HEK293 (cell line): ENCODE data around the gene CFAP57.

Experiments used
- CTCF ChIA-PET: fragments of 350-600 bp; formaldehyde crosslinking; extraction: SDS; loops from one replicate; lab custom pipeline; 2021; ENCODE audit warnings: antibody characterized with exemption; lab: Yijun Ruan, JAX
- POLR2A ChIA-PET: fragments of 300-600 bp; formaldehyde crosslinking; extraction: SDS; loops from one replicate; lab custom pipeline; 2020; ENCODE audit warnings: antibody characterized with exemption, inconsistent platforms; lab: Yijun Ruan, JAX
- H3K27ac ChIP-seq: fragments of 200-500 bp; sonication (Bioruptor generic); 2 replicates; pipeline ENCODE4 v1.5.1; 2014; ENCODE audit warnings: low read depth, low read length, control low read depth, inconsistent platforms; ENCODE audit errors: extremely low read depth
- H3K36me3 ChIP-seq, 2 experiments: fragments of 200-500 bp in 1 of 2; sonication (Bioruptor generic) in 1 of 2; 1 replicate in 1 of 2; 2 replicates in 1 of 2; pipeline ENCODE4 v1.5.1; 2014 to 2017; ENCODE audit warnings: inconsistent platforms in 2 of 2, low read length in 2 of 2; ENCODE audit not compliant: control insufficient read depth in 2 of 2, insufficient read depth in 1 of 2
- H3K4me1 ChIP-seq: fragments of 200-500 bp; sonication (Bioruptor generic); 2 replicates; pipeline ENCODE4 v1.5.1; 2014; ENCODE audit warnings: mild to moderate bottlenecking, low read length, inconsistent platforms; ENCODE audit not compliant: control insufficient read depth, insufficient read depth
- H3K4me3 ChIP-seq: 2 replicates; pipeline ENCODE4 v1.5.1; 2011; ENCODE audit warnings: low read depth, mild to moderate bottlenecking, control low read depth, low read length, moderate library complexity
- H3K9me3 ChIP-seq: fragments of 200-500 bp; sonication (Bioruptor generic); 2 replicates; pipeline ENCODE4 v1.5.1; 2014; ENCODE audit warnings: low read depth, low read length, inconsistent platforms; ENCODE audit not compliant: control insufficient read depth, insufficient read depth
- FEZF1 ChIP-seq: fragments of 450-650 bp; formaldehyde crosslinking; IDR thresholded peaks from 2 replicates; pipeline ENCODE4 v1.5.1; 2016; ENCODE audit warnings: missing biosample characterization, missing genetic modification characterization
- GLI4 ChIP-seq: fragments of 450-650 bp; formaldehyde crosslinking; IDR thresholded peaks from 2 replicates; pipeline ENCODE4 v1.5.1; 2016; ENCODE audit warnings: missing biosample characterization, missing genetic modification characterization
- GLIS2 ChIP-seq: fragments of 450-650 bp; formaldehyde crosslinking; IDR thresholded peaks from 2 replicates; pipeline ENCODE4 v1.5.1; 2016; ENCODE audit warnings: missing biosample characterization, missing genetic modification characterization
- KLF1 ChIP-seq: fragments of 450-650 bp; formaldehyde crosslinking; IDR thresholded peaks from 2 replicates; pipeline ENCODE4 v1.5.1; 2016; ENCODE audit warnings: missing biosample characterization, missing genetic modification characterization
- OSR2 ChIP-seq: fragments of 450-650 bp; formaldehyde crosslinking; IDR thresholded peaks from 2 replicates; pipeline ENCODE4 v1.5.1; 2016; ENCODE audit warnings: missing biosample characterization, missing genetic modification characterization
- ZFP37 ChIP-seq: fragments of 450-650 bp; formaldehyde crosslinking; IDR thresholded peaks from 2 replicates; pipeline ENCODE4 v1.5.1; 2016; ENCODE audit warnings: missing biosample characterization, missing genetic modification characterization
- ZNF169 ChIP-seq: fragments of 450-650 bp; formaldehyde crosslinking; IDR thresholded peaks from 2 replicates; pipeline ENCODE4 v1.5.1; 2016; ENCODE audit warnings: missing biosample characterization, missing genetic modification characterization
- ZNF274 ChIP-seq, 2 experiments: fragments of 200-500 bp in 1 of 2; fragments of 450-650 bp in 1 of 2; sonication (Bioruptor generic) in 1 of 2; formaldehyde crosslinking in 1 of 2; IDR thresholded peaks; 2 replicates each; pipeline versions ENCODE4 v1.5.1 to v1.6.1; 2014 to 2016; ENCODE audit warnings: borderline replicate concordance in 1 of 2, inconsistent platforms in 1 of 2, low read length in 1 of 2, missing biosample characterization in 1 of 2, missing genetic modification characterization in 1 of 2
- ZNF292 ChIP-seq: fragments of 450-650 bp; formaldehyde crosslinking; IDR thresholded peaks from 2 replicates; pipeline ENCODE4 v1.5.1; 2016; ENCODE audit warnings: low read depth, missing biosample characterization, missing genetic modification characterization, borderline replicate concordance
- ZNF311 ChIP-seq: fragments of 450-650 bp; formaldehyde crosslinking; IDR thresholded peaks from 2 replicates; pipeline ENCODE4 v1.5.1; 2017; ENCODE audit warnings: missing biosample characterization, missing genetic modification characterization, borderline replicate concordance
- ZNF521 ChIP-seq: fragments of 450-650 bp; formaldehyde crosslinking; IDR thresholded peaks from 2 replicates; pipeline ENCODE4 v1.5.1; 2017; ENCODE audit warnings: missing biosample characterization, mild to moderate bottlenecking, missing genetic modification characterization
- ZNF629 ChIP-seq: fragments of 450-650 bp; formaldehyde crosslinking; IDR thresholded peaks from 2 replicates; pipeline ENCODE4 v1.5.1; 2017; ENCODE audit warnings: missing biosample characterization, missing genetic modification characterization
- ZNF768 ChIP-seq: fragments of 450-650 bp; formaldehyde crosslinking; IDR thresholded peaks from 2 replicates; pipeline ENCODE4 v1.5.1; 2018; ENCODE audit warnings: missing biosample characterization, mild to moderate bottlenecking, missing genetic modification characterization
- ZNF792 ChIP-seq: fragments of 450-650 bp; formaldehyde crosslinking; IDR thresholded peaks from 2 replicates; pipeline ENCODE4 v1.5.1; 2016; ENCODE audit warnings: missing biosample characterization, missing genetic modification characterization
- ZSCAN23 ChIP-seq: fragments of 450-650 bp; formaldehyde crosslinking; IDR thresholded peaks from 2 replicates; pipeline ENCODE4 v1.5.1; 2016; ENCODE audit warnings: missing biosample characterization, missing genetic modification characterization
- TF ChIP-seq, protein P1 (sequence below): fragments of 450-650 bp; IDR thresholded peaks from 2 replicates; pipeline ENCODE4 v1.5.1; 2018; ENCODE audit warnings: missing biosample characterization, mild to moderate bottlenecking, missing genetic modification characterization
- TF ChIP-seq, protein P2 (sequence below): fragments of 450-650 bp; formaldehyde crosslinking; IDR thresholded peaks from 2 replicates; pipeline ENCODE4 v1.5.1; 2016; ENCODE audit warnings: missing biosample characterization, missing genetic modification characterization, borderline replicate concordance
- TF ChIP-seq, protein P3 (sequence below): fragments of 450-650 bp; formaldehyde crosslinking; IDR thresholded peaks from 2 replicates; pipeline ENCODE4 v1.5.1; 2017; ENCODE audit warnings: missing biosample characterization, missing genetic modification characterization
- TF ChIP-seq, protein P4 (sequence below): fragments of 450-650 bp; formaldehyde crosslinking; IDR thresholded peaks from 2 replicates; pipeline ENCODE4 v1.5.1; 2016; ENCODE audit warnings: missing biosample characterization, missing genetic modification characterization, borderline replicate concordance
- TF ChIP-seq, protein P5 (sequence below): fragments of 450-650 bp; formaldehyde crosslinking; IDR thresholded peaks from 2 replicates; pipeline ENCODE4 v1.5.1; 2016; ENCODE audit warnings: missing biosample characterization, missing genetic modification characterization
- TF ChIP-seq, protein P6 (sequence below): fragments of 450-650 bp; formaldehyde crosslinking; IDR thresholded peaks from 2 replicates; pipeline ENCODE4 v1.5.1; 2016; ENCODE audit warnings: missing biosample characterization, missing genetic modification characterization

The CFAP57 gene

DNA sequence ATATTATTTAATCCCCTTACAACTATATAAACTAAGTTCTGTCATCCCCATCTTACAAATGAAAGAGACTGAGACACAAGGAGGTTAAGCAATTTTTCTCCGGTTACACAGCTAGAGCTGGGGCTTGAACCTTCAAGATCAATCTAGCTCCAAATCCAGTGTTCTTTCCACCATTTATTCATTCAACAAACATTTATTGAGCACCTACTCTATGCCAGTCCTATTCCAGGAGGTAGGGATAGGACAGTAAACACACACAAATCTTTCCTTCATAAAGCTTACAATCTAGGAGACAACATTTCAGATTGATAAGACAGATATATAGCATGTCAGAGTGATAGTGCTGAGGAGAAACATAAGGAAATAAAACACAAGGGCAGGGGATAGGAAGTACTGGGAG, 94.8 kb downstream of the CFAP57 start:
- Histone ChIP-seq H3K4me1 (no peaks in the 10 kb centered on the region), H3K9me3 (no peaks in the 10 kb centered on the region), H3K36me3 (no peaks in the 10 kb centered on the region), H3K27ac (no peak overlapping the region), H3K4me3 (no peak overlapping the region)
- TF ChIP-seq, protein P1, sequence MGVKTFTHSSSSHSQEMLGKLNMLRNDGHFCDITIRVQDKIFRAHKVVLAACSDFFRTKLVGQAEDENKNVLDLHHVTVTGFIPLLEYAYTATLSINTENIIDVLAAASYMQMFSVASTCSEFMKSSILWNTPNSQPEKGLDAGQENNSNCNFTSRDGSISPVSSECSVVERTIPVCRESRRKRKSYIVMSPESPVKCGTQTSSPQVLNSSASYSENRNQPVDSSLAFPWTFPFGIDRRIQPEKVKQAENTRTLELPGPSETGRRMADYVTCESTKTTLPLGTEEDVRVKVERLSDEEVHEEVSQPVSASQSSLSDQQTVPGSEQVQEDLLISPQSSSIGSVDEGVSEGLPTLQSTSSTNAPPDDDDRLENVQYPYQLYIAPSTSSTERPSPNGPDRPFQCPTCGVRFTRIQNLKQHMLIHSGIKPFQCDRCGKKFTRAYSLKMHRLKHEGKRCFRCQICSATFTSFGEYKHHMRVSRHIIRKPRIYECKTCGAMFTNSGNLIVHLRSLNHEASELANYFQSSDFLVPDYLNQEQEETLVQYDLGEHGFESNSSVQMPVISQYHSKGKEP (tag by site-specific recombination): no peak
- TF ChIP-seq ZNF629 (tag by site-specific recombination) (no peak), ZNF169 (tag by site-specific recombination) (no peak), KLF1 (tag by site-specific recombination) (no peak), ZSCAN23 (tag by site-specific recombination) (no peak), OSR2 (tag by site-specific recombination) (no peak), ZNF274 (IDR thresholded peaks at IDR 0.05; ENCODE audit: low read length) (no peak), ZNF274 (tag by site-specific recombination; IDR thresholded peaks at IDR 0.05; ENCODE audit: borderline replicate concordance) (no peak)
- TF ChIP-seq, protein P2, sequence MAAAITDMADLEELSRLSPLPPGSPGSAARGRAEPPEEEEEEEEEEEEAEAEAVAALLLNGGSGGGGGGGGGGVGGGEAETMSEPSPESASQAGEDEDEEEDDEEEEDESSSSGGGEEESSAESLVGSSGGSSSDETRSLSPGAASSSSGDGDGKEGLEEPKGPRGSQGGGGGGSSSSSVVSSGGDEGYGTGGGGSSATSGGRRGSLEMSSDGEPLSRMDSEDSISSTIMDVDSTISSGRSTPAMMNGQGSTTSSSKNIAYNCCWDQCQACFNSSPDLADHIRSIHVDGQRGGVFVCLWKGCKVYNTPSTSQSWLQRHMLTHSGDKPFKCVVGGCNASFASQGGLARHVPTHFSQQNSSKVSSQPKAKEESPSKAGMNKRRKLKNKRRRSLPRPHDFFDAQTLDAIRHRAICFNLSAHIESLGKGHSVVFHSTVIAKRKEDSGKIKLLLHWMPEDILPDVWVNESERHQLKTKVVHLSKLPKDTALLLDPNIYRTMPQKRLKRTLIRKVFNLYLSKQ (tag by site-specific recombination): no peak
- ChIA-PET CTCF (interaction anchor here (1.0 kb wide), 1 partner anchor 19 kb away, joined by 5 read pairs; no protein-coding TSS in a partner anchor), POLR2A (no interaction called here)

DNA sequence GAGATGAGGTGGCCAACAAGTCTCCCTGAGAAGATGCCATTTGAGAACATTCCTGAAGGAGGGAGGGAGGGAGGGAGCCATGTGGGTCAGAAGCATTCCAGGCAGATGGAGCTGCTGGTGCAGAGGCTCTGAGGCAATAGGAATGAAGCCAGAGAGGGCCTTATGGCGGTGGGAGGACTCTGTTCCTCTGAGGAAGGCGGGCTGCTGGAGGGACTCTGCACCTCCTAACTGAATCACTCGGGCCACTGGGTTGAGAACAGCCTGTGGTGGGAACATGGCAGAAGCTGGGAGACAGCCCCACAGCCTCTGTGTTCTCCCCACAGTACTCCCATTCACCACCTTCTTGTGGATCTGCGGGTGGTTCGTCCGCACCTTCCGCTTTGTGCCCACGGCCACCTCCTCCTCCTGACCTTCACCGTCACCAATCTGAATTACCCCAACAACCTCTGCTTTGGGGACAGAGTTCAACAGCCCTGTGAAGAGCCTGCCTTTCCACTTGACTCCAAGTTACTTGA, 95.2 kb downstream of the CFAP57 start:
- CTCF ChIA-PET: interaction anchor here (0.6 to 1.0 kb wide), 2 partner anchors 19 to 1452 kb away, joined by 3 to 5 read pairs; no protein-coding TSS in a partner anchor
- H3K4me3 ChIP-seq: no peak overlapping the region
- TF ChIP-seq, protein P3, sequence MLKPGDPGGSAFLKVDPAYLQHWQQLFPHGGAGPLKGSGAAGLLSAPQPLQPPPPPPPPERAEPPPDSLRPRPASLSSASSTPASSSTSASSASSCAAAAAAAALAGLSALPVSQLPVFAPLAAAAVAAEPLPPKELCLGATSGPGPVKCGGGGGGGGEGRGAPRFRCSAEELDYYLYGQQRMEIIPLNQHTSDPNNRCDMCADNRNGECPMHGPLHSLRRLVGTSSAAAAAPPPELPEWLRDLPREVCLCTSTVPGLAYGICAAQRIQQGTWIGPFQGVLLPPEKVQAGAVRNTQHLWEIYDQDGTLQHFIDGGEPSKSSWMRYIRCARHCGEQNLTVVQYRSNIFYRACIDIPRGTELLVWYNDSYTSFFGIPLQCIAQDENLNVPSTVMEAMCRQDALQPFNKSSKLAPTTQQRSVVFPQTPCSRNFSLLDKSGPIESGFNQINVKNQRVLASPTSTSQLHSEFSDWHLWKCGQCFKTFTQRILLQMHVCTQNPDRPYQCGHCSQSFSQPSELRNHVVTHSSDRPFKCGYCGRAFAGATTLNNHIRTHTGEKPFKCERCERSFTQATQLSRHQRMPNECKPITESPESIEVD (tag by site-specific recombination): no peak
- TF ChIP-seq, protein P4, sequence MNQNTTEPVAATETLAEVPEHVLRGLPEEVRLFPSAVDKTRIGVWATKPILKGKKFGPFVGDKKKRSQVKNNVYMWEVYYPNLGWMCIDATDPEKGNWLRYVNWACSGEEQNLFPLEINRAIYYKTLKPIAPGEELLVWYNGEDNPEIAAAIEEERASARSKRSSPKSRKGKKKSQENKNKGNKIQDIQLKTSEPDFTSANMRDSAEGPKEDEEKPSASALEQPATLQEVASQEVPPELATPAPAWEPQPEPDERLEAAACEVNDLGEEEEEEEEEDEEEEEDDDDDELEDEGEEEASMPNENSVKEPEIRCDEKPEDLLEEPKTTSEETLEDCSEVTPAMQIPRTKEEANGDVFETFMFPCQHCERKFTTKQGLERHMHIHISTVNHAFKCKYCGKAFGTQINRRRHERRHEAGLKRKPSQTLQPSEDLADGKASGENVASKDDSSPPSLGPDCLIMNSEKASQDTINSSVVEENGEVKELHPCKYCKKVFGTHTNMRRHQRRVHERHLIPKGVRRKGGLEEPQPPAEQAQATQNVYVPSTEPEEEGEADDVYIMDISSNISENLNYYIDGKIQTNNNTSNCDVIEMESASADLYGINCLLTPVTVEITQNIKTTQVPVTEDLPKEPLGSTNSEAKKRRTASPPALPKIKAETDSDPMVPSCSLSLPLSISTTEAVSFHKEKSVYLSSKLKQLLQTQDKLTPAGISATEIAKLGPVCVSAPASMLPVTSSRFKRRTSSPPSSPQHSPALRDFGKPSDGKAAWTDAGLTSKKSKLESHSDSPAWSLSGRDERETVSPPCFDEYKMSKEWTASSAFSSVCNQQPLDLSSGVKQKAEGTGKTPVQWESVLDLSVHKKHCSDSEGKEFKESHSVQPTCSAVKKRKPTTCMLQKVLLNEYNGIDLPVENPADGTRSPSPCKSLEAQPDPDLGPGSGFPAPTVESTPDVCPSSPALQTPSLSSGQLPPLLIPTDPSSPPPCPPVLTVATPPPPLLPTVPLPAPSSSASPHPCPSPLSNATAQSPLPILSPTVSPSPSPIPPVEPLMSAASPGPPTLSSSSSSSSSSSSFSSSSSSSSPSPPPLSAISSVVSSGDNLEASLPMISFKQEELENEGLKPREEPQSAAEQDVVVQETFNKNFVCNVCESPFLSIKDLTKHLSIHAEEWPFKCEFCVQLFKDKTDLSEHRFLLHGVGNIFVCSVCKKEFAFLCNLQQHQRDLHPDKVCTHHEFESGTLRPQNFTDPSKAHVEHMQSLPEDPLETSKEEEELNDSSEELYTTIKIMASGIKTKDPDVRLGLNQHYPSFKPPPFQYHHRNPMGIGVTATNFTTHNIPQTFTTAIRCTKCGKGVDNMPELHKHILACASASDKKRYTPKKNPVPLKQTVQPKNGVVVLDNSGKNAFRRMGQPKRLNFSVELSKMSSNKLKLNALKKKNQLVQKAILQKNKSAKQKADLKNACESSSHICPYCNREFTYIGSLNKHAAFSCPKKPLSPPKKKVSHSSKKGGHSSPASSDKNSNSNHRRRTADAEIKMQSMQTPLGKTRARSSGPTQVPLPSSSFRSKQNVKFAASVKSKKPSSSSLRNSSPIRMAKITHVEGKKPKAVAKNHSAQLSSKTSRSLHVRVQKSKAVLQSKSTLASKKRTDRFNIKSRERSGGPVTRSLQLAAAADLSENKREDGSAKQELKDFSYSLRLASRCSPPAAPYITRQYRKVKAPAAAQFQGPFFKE (tag by site-specific recombination): no peak
- TF ChIP-seq ZNF792 (tag by site-specific recombination) (no peak), ZNF521 (tag by site-specific recombination) (no peak), ZNF292 (tag by site-specific recombination) (no peak), GLI4 (tag by site-specific recombination) (no peak), ZNF311 (tag by site-specific recombination) (no peak), FEZF1 (tag by site-specific recombination) (no peak), ZNF768 (no peak), ZFP37 (tag by site-specific recombination) (no peak), GLIS2 (no peak)
- TF ChIP-seq, protein P5, sequence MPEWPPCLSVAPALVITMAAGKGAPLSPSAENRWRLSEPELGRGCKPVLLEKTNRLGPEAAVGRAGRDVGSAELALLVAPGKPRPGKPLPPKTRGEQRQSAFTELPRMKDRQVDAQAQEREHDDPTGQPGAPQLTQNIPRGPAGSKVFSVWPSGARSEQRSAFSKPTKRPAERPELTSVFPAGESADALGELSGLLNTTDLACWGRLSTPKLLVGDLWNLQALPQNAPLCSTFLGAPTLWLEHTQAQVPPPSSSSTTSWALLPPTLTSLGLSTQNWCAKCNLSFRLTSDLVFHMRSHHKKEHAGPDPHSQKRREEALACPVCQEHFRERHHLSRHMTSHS (tag by site-specific recombination): no peak
- TF ChIP-seq, protein P6, sequence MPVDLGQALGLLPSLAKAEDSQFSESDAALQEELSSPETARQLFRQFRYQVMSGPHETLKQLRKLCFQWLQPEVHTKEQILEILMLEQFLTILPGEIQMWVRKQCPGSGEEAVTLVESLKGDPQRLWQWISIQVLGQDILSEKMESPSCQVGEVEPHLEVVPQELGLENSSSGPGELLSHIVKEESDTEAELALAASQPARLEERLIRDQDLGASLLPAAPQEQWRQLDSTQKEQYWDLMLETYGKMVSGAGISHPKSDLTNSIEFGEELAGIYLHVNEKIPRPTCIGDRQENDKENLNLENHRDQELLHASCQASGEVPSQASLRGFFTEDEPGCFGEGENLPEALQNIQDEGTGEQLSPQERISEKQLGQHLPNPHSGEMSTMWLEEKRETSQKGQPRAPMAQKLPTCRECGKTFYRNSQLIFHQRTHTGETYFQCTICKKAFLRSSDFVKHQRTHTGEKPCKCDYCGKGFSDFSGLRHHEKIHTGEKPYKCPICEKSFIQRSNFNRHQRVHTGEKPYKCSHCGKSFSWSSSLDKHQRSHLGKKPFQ (tag by site-specific recombination): no peak

More for the DNA sequence above, 95.2 kb downstream of the CFAP57 start:
- Histone ChIP-seq H3K27ac (no peak overlapping the region), H3K36me3 (no peaks in the 10 kb centered on the region), H3K9me3 (no peaks in the 10 kb centered on the region), H3K4me1 (no peaks in the 10 kb centered on the region)
- POLR2A ChIA-PET: no interaction called here
